CD14-positive monocyte (primary cell): ENCODE data around the gene SNAI1. TPM values are rescaled to one million over a fixed set of nuclear protein-coding genes. Genes with fewer than 3 reads are reported as not detected.

Experiments used
- DNase-seq, 3 donors: peaks; one replicate each; pipeline ENCODE4 v3.0.0-alpha.2; 2011 to 2022
- H2AFZ ChIP-seq: 2 replicates; pipeline ENCODE4 v1.6.0; 2012; ENCODE audit warnings: mild to moderate bottlenecking, low read depth, low read length, inconsistent platforms; ENCODE audit not compliant: insufficient read depth, poor library complexity, severe bottlenecking
- H3K27ac ChIP-seq, 2 donors: 1 replicate in 1 of 2; 2 replicates in 1 of 2; pipeline ENCODE4 v1.5.1; 2012 to 2013; ENCODE audit warnings: low read length in 2 of 2, control low read depth in 1 of 2, inconsistent platforms in 1 of 2, low read depth in 1 of 2, mild to moderate bottlenecking in 1 of 2
- H3K27me3 ChIP-seq, 2 donors: one replicate each; pipeline versions ENCODE4 v1.6.0 to v1.6.1; 2011 to 2013; ENCODE audit warnings: low read length in 2 of 2; ENCODE audit not compliant: control insufficient read depth in 2 of 2, insufficient read depth in 2 of 2
- H3K36me3 ChIP-seq, 2 donors: replicated peaks in 1 of 2; 1 replicate in 1 of 2; 2 replicates in 1 of 2; pipeline versions ENCODE4 v1.5.1 to v1.6.1; 2012 to 2013; ENCODE audit warnings: low read length in 2 of 2, control low read depth in 1 of 2, inconsistent platforms in 1 of 2, mild to moderate bottlenecking in 1 of 2; ENCODE audit not compliant: insufficient read depth in 2 of 2, control insufficient read depth in 1 of 2
- H3K4me1 ChIP-seq, 2 donors: 1 replicate in 1 of 2; 2 replicates in 1 of 2; pipeline versions ENCODE4 v1.5.1 to v1.6.1; 2012 to 2013; ENCODE audit warnings: low read length in 2 of 2, control low read depth in 1 of 2, inconsistent platforms in 1 of 2, mild to moderate bottlenecking in 1 of 2, moderate library complexity in 1 of 2; ENCODE audit not compliant: insufficient read depth in 2 of 2, control insufficient read depth in 1 of 2
- H3K4me2 ChIP-seq: replicated peaks from 2 replicates; pipeline ENCODE3; 2012; ENCODE audit warnings: low read length, moderate library complexity, mild to moderate bottlenecking; ENCODE audit not compliant: poor library complexity, severe bottlenecking; ENCODE audit errors: extremely low read depth
- H3K4me3 ChIP-seq, 3 experiments: fragments of 200-600 bp in 1 of 3; sonication (generic) in 1 of 3; replicated peaks in 1 of 3; 1 replicate in 2 of 3; 2 replicates in 1 of 3; pipeline ENCODE4 v1.5.1; 2011 to 2013; ENCODE audit warnings: low read length in 3 of 3, mild to moderate bottlenecking in 3 of 3, control low read depth in 2 of 3, low read depth in 2 of 3, inconsistent platforms in 1 of 3, moderate library complexity in 1 of 3
- H3K79me2 ChIP-seq: 2 replicates; pipeline ENCODE4 v1.6.0; 2012; ENCODE audit warnings: mild to moderate bottlenecking, control low read depth, inconsistent platforms, low read length, moderate library complexity; ENCODE audit not compliant: insufficient read depth
- H3K9ac ChIP-seq: 2 replicates; pipeline ENCODE4 v1.6.0; 2017; ENCODE audit warnings: low read length, mild to moderate bottlenecking; ENCODE audit not compliant: insufficient read depth, poor library complexity, severe bottlenecking
- H3K9me3 ChIP-seq, 2 donors: replicated peaks in 1 of 2; 1 replicate in 1 of 2; 2 replicates in 1 of 2; pipeline versions ENCODE4 v1.5.1 to v1.6.1; 2012 to 2013; ENCODE audit warnings: low read length in 2 of 2, control low read depth in 1 of 2; ENCODE audit not compliant: control insufficient read depth in 1 of 2, insufficient read depth in 1 of 2
- H4K20me1 ChIP-seq: 2 replicates; pipeline ENCODE4 v1.6.0; 2012; ENCODE audit warnings: mild to moderate bottlenecking, low read length, control low read depth, moderate library complexity; ENCODE audit not compliant: insufficient read depth
- H3K27ac Mint-ChIP-seq, 7 donors: one replicate each; pipeline ENCODE4 v1.8.0; 2020; ENCODE audit warnings: mild to moderate bottlenecking in 7 of 7, mixed read lengths in 7 of 7, moderate library complexity in 6 of 7, inconsistent platforms in 2 of 7
- H3K27me3 Mint-ChIP-seq, 3 donors: one replicate each; pipeline ENCODE4 v1.8.0; 2021 to 2022; ENCODE audit warnings: low read depth in 3 of 3, mild to moderate bottlenecking in 3 of 3, mixed read lengths in 3 of 3, moderate library complexity in 3 of 3, inconsistent platforms in 1 of 3
- H3K36me3 Mint-ChIP-seq, 2 donors: one replicate each; pipeline ENCODE4 v1.8.0; 2020; ENCODE audit warnings: mixed read lengths in 2 of 2, inconsistent platforms in 1 of 2, mild to moderate bottlenecking in 1 of 2
- H3K4me1 Mint-ChIP-seq: one replicate; pipeline ENCODE4 v1.8.0; 2020; ENCODE audit warnings: mild to moderate bottlenecking, mixed read lengths
- H3K4me3 Mint-ChIP-seq, 2 donors: one replicate each; pipeline ENCODE4 v1.8.0; 2020; ENCODE audit warnings: mild to moderate bottlenecking in 2 of 2, mixed read lengths in 2 of 2, moderate library complexity in 1 of 2
- H3K9me3 Mint-ChIP-seq, 7 donors: one replicate each; pipeline ENCODE4 v1.8.0; 2020 to 2022; ENCODE audit warnings: mixed read lengths in 7 of 7, mild to moderate bottlenecking in 6 of 7, moderate library complexity in 6 of 7, inconsistent platforms in 2 of 7
- CTCF ChIP-seq: fragments of 200-600 bp; IDR thresholded peaks from one replicate; pipeline ENCODE4 v1.8.0; 2022; ENCODE audit warnings: antibody characterized with exemption, mild to moderate bottlenecking
- WGBS: methylation state at CpG from one replicate; pipeline ENCODE4 v1.1.5; 2013; ENCODE audit warnings: missing lambda C conversion rate; ENCODE audit not compliant: insufficient coverage; 5-methylcytosine and 5-hydroxymethylcytosine counted together
- intact Hi-C, 2 donors: fragments of 100-400 bp; cut with micrococcal nuclease; formaldehyde crosslinking; loops; one replicate each; pipeline versions ENCODE4 v1.15.0 to v1.15.1; 2023
- polyA plus RNA-seq, 3 donors: library from polyadenylated mRNA; depleted of rRNA in 1 of 3; unstranded in 2 of 3; stranded (reverse) in 1 of 3; fragments of 300-500 nt in 2 of 3; fragments of >200 nt in 1 of 3; fragmentation: Illumina TruSeq in 2 of 3; gene quantifications; 1 replicate in 2 of 3; 2 replicates in 1 of 3; pipeline ENCODE4 v1.2.3, GENCODE V29; 2012 to 2021

SNAI1 gene
- polyA plus RNA-seq, 3 donors, result 2.4 to 181 (median 2.6) TPM

- Histone ChIP-seq H3K9me3 (no peaks in the 10 kb centered on the region), H4K20me1 (peaks cover 35% of the 10 kb centered on the region), H3K4me1 (peaks cover 34 to 73% of the 10 kb centered on the region in 2 donors), H3K4me2 (peak overlapping the region; percentile 27), H3K4me3 (no peak overlapping the region), H3K36me3 (peaks cover 0 to 12% of the 10 kb centered on the region in 2 donors), H2AFZ (no peak overlapping the region), H3K27ac (no peak overlapping the region), H3K79me2 (peaks cover 7% of the 10 kb centered on the region), H3K27me3 (peaks cover 0 to 6% of the 10 kb centered on the region in 2 donors), H3K9ac (no peak overlapping the region)
- no peak for DNase-seq
- WGBS, result no CpG with 5 or more reads among the region's 4 CpGs
- no peak for TF ChIP-seq CTCF
- H3K27ac Mint-ChIP-seq, result no peak overlapping the region
- no peak overlapping the region for H3K4me3 Mint-ChIP-seq
- peaks cover 52% of the 10 kb centered on the region for H3K4me1 Mint-ChIP-seq
- peaks cover 23 to 34% of the 10 kb centered on the region in 2 donors for H3K36me3 Mint-ChIP-seq
- intact Hi-C loops, result no loop called here
- H3K9me3 Mint-ChIP-seq, result no peaks in the 10 kb centered on the region
- H3K27me3 Mint-ChIP-seq, result peaks cover 12 to 17% (median 14%) of the 10 kb centered on the region in 3 donors
Measured at GRCh38 chr20:49986049-49986448, 3.3 kb downstream of the SNAI1 start.

- Mint-ChIP-seq H3K36me3 (peaks cover 19 to 34% of the 10 kb centered on the region in 2 donors), H3K4me1 (peaks cover 44% of the 10 kb centered on the region), H3K4me3 (no peak overlapping the region), H3K9me3 (no peaks in the 10 kb centered on the region), H3K27ac (no peak overlapping the region), H3K27me3 (peaks cover 2 to 5% (median 3%) of the 10 kb centered on the region in 3 donors)
- Histone ChIP-seq H3K79me2 (peaks cover 7% of the 10 kb centered on the region), H4K20me1 (peaks cover 35% of the 10 kb centered on the region), H3K9ac (no peak overlapping the region), H3K4me2 (no peak overlapping the region), H3K27me3 (no peaks in the 10 kb centered on the region), H3K4me1 (peaks cover 27 to 65% of the 10 kb centered on the region in 2 donors), H3K4me3 (no peak overlapping the region), H3K9me3 (no peaks in the 10 kb centered on the region), H3K27ac (no peak overlapping the region), H2AFZ (no peak overlapping the region), H3K36me3 (peaks cover 0 to 12% of the 10 kb centered on the region in 2 donors)
- 98% methylated on average over 10 of the region's 15 CpGs for WGBS
- DNase-seq, result peak in 1 of 3 donors; percentile 29
- intact Hi-C loops, result no loop called here
- TF ChIP-seq CTCF, result no peak
Measured at GRCh38 chr20:49987015-49987867, 4.5 kb downstream of the SNAI1 start.
